IPS-NIHi7 (cell line): Measurements from ENCODE around the gene TRAF1.

Experiments
- DNase-seq: peaks from one replicate; pipeline ENCODE4 v3.0.0; 2012; ENCODE audit warnings: mixed read lengths; ENCODE audit errors: extremely low spot score

Gene TRAF1

GRCh38 chr9:120870206-120870605 lies 56.4 kb downstream of the TRAF1 start:
- DNase-seq = no peak

GRCh38 chr9:120869726-120870125 lies 56.9 kb downstream of the TRAF1 start:
- DNase-seq = no peak

- DNase-seq = no peak
Observed at GRCh38 chr9:120869360-120869687, 57.3 kb downstream of the TRAF1 start.

- peak; percentile 94 for DNase-seq
Observed at GRCh38 chr9:120868676-120869359, 57.8 kb downstream of the TRAF1 start.

GRCh38 chr9:120868339-120868675 lies 58.3 kb downstream of the TRAF1 start:
- no peak for DNase-seq

GRCh38 chr9:120867676-120868338 lies 58.8 kb downstream of the TRAF1 start:
- DNase-seq = no peak

GRCh38 chr9:120866651-120867050 lies 59.9 kb downstream of the TRAF1 start:
- no peak for DNase-seq

GRCh38 chr9:120865809-120866208 lies 60.8 kb downstream of the TRAF1 start:
- DNase-seq = no peak

GRCh38 chr9:120865176-120865575 lies 61.4 kb downstream of the TRAF1 start:
- DNase-seq = no peak

- DNase-seq = no peak
Observed at GRCh38 chr9:120864719-120865118, 61.9 kb downstream of the TRAF1 start.

GRCh38 chr9:120863833-120864232 lies 62.8 kb downstream of the TRAF1 start:
- peak; percentile 54 for DNase-seq

GRCh38 chr9:120862452-120862851 lies 64.1 kb downstream of the TRAF1 start:
- DNase-seq = no peak

GRCh38 chr9:120861935-120862334 lies 64.7 kb downstream of the TRAF1 start:
- no peak for DNase-seq

GRCh38 chr9:120860083-120860482 lies 66.5 kb downstream of the TRAF1 start:
- DNase-seq = no peak

GRCh38 chr9:120859361-120859760 lies 67.2 kb downstream of the TRAF1 start:
- DNase-seq = no peak

GRCh38 chr9:120857902-120858301 lies 68.7 kb downstream of the TRAF1 start:
- DNase-seq = no peak

GRCh38 chr9:120857481-120857880 lies 69.1 kb downstream of the TRAF1 start:
- no peak for DNase-seq

GRCh38 chr9:120856700-120857099 lies 69.9 kb downstream of the TRAF1 start:
- DNase-seq = no peak

GRCh38 chr9:120855827-120856670 lies 70.5 kb downstream of the TRAF1 start:
- no peak for DNase-seq

- no peak for DNase-seq
Observed at GRCh38 chr9:120854596-120855327, 71.8 kb downstream of the TRAF1 start.

GRCh38 chr9:120853198-120853597 lies 73.4 kb downstream of the TRAF1 start:
- no peak for DNase-seq
